Measurements from ENCODE around the gene RBP3.

DNA sequence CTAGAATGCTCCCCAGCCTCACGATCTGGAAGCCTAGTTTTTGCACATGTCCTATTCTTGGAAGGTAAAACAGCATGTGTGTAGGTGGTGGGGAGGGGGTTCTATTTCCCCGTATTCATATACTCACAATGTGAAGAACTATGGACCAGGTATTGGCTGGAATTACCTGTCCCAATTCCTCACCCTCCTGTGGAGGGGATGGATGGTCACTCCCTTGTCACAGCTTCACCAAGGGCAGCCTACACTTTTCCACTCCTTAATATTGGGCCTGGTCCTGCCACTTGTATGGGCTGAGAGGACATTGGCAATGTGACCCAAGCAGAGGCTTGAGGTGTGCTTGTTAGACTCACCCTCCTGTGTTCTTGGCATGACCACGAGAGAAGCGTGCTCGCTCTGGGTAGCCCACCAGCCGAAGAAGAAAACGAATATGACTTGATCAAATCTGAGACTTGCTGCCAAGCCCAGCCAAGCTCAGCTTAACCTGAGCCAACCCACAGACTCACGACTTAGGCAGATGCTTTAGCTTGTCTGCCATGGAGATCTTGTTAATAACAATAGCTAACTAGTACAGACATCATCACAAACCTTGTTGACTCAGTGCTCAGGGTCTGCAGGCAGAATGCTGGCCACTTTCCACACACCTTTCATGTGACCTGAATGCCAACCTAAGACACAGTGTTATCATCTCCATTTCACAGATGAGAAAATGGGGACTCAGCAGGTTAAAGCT, 18.7 kb downstream of the RBP3 start:
- TF ChIP-seq, protein P1, sequence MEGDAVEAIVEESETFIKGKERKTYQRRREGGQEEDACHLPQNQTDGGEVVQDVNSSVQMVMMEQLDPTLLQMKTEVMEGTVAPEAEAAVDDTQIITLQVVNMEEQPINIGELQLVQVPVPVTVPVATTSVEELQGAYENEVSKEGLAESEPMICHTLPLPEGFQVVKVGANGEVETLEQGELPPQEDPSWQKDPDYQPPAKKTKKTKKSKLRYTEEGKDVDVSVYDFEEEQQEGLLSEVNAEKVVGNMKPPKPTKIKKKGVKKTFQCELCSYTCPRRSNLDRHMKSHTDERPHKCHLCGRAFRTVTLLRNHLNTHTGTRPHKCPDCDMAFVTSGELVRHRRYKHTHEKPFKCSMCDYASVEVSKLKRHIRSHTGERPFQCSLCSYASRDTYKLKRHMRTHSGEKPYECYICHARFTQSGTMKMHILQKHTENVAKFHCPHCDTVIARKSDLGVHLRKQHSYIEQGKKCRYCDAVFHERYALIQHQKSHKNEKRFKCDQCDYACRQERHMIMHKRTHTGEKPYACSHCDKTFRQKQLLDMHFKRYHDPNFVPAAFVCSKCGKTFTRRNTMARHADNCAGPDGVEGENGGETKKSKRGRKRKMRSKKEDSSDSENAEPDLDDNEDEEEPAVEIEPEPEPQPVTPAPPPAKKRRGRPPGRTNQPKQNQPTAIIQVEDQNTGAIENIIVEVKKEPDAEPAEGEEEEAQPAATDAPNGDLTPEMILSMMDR (IDR thresholded peaks at IDR 0.05; ENCODE audit: low read depth, low read length, missing input control): no peak
- TF ChIP-seq, protein P2, sequence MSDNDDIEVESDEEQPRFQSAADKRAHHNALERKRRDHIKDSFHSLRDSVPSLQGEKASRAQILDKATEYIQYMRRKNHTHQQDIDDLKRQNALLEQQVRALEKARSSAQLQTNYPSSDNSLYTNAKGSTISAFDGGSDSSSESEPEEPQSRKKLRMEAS (IDR thresholded peaks at IDR 0.05): no peak
- TF ChIP-seq RAD21 (IDR thresholded peaks at IDR 0.05) (no peak), YY1 (IDR thresholded peaks at IDR 0.05) (no peak), TAF1 (conservative IDR thresholded peaks at IDR 0.05) (no peak), GABPA (IDR thresholded peaks at IDR 0.05 in 1 of 2, conservative IDR thresholded peaks at IDR 0.05 in 1 of 2) (no peak), RXRA (IDR thresholded peaks at IDR 0.05) (no peak), EGR1 (IDR thresholded peaks at IDR 0.05; ENCODE audit: low read depth in 2 of 2) (no peak), HNF4A (conservative IDR thresholded peaks at IDR 0.05) (no peak), FOXA1 (IDR thresholded peaks at IDR 0.05) (no peak)
- TF ChIP-seq, protein P3, sequence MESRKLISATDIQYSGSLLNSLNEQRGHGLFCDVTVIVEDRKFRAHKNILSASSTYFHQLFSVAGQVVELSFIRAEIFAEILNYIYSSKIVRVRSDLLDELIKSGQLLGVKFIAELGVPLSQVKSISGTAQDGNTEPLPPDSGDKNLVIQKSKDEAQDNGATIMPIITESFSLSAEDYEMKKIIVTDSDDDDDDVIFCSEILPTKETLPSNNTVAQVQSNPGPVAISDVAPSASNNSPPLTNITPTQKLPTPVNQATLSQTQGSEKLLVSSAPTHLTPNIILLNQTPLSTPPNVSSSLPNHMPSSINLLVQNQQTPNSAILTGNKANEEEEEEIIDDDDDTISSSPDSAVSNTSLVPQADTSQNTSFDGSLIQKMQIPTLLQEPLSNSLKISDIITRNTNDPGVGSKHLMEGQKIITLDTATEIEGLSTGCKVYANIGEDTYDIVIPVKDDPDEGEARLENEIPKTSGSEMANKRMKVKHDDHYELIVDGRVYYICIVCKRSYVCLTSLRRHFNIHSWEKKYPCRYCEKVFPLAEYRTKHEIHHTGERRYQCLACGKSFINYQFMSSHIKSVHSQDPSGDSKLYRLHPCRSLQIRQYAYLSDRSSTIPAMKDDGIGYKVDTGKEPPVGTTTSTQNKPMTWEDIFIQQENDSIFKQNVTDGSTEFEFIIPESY (IDR thresholded peaks at IDR 0.05): no peak
- TF ChIP-seq, protein P4, sequence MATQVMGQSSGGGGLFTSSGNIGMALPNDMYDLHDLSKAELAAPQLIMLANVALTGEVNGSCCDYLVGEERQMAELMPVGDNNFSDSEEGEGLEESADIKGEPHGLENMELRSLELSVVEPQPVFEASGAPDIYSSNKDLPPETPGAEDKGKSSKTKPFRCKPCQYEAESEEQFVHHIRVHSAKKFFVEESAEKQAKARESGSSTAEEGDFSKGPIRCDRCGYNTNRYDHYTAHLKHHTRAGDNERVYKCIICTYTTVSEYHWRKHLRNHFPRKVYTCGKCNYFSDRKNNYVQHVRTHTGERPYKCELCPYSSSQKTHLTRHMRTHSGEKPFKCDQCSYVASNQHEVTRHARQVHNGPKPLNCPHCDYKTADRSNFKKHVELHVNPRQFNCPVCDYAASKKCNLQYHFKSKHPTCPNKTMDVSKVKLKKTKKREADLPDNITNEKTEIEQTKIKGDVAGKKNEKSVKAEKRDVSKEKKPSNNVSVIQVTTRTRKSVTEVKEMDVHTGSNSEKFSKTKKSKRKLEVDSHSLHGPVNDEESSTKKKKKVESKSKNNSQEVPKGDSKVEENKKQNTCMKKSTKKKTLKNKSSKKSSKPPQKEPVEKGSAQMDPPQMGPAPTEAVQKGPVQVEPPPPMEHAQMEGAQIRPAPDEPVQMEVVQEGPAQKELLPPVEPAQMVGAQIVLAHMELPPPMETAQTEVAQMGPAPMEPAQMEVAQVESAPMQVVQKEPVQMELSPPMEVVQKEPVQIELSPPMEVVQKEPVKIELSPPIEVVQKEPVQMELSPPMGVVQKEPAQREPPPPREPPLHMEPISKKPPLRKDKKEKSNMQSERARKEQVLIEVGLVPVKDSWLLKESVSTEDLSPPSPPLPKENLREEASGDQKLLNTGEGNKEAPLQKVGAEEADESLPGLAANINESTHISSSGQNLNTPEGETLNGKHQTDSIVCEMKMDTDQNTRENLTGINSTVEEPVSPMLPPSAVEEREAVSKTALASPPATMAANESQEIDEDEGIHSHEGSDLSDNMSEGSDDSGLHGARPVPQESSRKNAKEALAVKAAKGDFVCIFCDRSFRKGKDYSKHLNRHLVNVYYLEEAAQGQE (IDR thresholded peaks at IDR 0.05): no peak
- TF ChIP-seq, protein P5, sequence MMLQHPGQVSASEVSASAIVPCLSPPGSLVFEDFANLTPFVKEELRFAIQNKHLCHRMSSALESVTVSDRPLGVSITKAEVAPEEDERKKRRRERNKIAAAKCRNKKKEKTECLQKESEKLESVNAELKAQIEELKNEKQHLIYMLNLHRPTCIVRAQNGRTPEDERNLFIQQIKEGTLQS (IDR thresholded peaks at IDR 0.05): no peak
